K562 (cell line): Measurements from ENCODE around the gene NCOA3. TPM values are rescaled to one million over a fixed set of nuclear protein-coding genes. Genes with fewer than 3 reads are reported as not detected.

Experiments
- ATAC-seq: fragments of 200-7000 bp; cut with Tn5 transposase; 3 replicates; pipeline ENCODE4 v1.9.1; 2020; ENCODE audit warnings: moderate library complexity
- BruUV-seq: library from RNA; stranded (reverse); fragments of 400-500 nt; replicated peaks from 2 replicates; lab custom pipeline; 2021; lab: Mats Ljungman, UMichigan
- CTCF ChIA-PET: fragments of 300-600 bp; formaldehyde crosslinking; extraction: SDS; loops from one replicate; lab custom pipeline; 2021; ENCODE audit warnings: low intra/inter-chr PET ratio; lab: Yijun Ruan, JAX
- POLR2A ChIA-PET: fragments of 300-600, 350-650 bp; sonication (Branson Sonifier 250); formaldehyde crosslinking; extraction: SDS; loops from one replicate; lab custom pipeline; 2021; ENCODE audit warnings: antibody characterized with exemption, inconsistent platforms; lab: Yijun Ruan, JAX
- DNase-seq, 4 experiments: peaks; one replicate each; pipeline versions ENCODE4 v3.0.0 to v3.0.0-alpha.2; 2011 to 2018; ENCODE audit warnings: low spot score in 3 of 4, mixed read lengths in 3 of 4; ENCODE audit errors: extremely low read depth in 1 of 4
- FAIRE-seq: peaks from 2 replicates; lab custom pipeline; 2011; peaks lifted over from hg19 to GRCh38; lab: Jason Lieb, UNC
- H2AFZ ChIP-seq: 2 replicates; pipeline ENCODE4 v1.6.0; 2011; ENCODE audit warnings: low read depth, low read length, control low read depth, inconsistent platforms
- H3K27ac ChIP-seq: fragments of 200-600 bp; 3 replicates; pipeline ENCODE4 v1.8.0; 2011; ENCODE audit warnings: low read depth, mild to moderate bottlenecking, control low read depth, inconsistent platforms, low read length, moderate library complexity, mixed read lengths; ENCODE audit errors: extremely low read depth
- H3K27me3 ChIP-seq, 2 experiments: fragments of 300-600 bp in 1 of 2; 2 replicates in 1 of 2; 3 replicates in 1 of 2; pipeline versions ENCODE4 v1.6.0 to v1.8.0; 2011; ENCODE audit warnings: inconsistent platforms in 2 of 2, low read length in 2 of 2, mild to moderate bottlenecking in 1 of 2, mixed read lengths in 1 of 2, moderate library complexity in 1 of 2; ENCODE audit not compliant: control insufficient read depth in 2 of 2, insufficient read depth in 2 of 2
- H3K36me3 ChIP-seq: fragments of 300-600 bp; 3 replicates; pipeline ENCODE4 v1.8.0; 2011; ENCODE audit warnings: mild to moderate bottlenecking, low read length, inconsistent platforms; ENCODE audit not compliant: control insufficient read depth, insufficient read depth
- H3K4me1 ChIP-seq, 2 experiments: fragments of 200-600 bp in 1 of 2; replicated peaks in 1 of 2; 2 replicates in 1 of 2; 3 replicates in 1 of 2; pipeline versions ENCODE4 v1.5.1 to v1.8.0; 2011; ENCODE audit warnings: inconsistent platforms in 2 of 2, low read length in 2 of 2, mild to moderate bottlenecking in 1 of 2, mixed read lengths in 1 of 2, moderate library complexity in 1 of 2; ENCODE audit not compliant: control insufficient read depth in 2 of 2, insufficient read depth in 2 of 2
- H3K4me2 ChIP-seq: 2 replicates; pipeline ENCODE4 v1.6.1; 2011; ENCODE audit warnings: low read length, control low read depth, inconsistent platforms, mixed read lengths; ENCODE audit not compliant: insufficient read depth
- H3K4me3 ChIP-seq: fragments of 200-600 bp; sonication (generic), shearing (Covaris generic); 2 replicates; pipeline ENCODE4 v1.5.1; 2016; ENCODE audit warnings: control low read depth, inconsistent platforms
- H3K79me2 ChIP-seq: fragments of 200-600 bp; 3 replicates; pipeline ENCODE4 v1.8.0; 2011; ENCODE audit warnings: low read length, inconsistent platforms; ENCODE audit not compliant: control insufficient read depth, insufficient read depth
- H3K9ac ChIP-seq, 2 experiments: 2 replicates each; pipeline versions ENCODE4 v1.6.0 to v1.6.1; 2011; ENCODE audit warnings: low read depth in 2 of 2, low read length in 2 of 2, control low read depth in 1 of 2, inconsistent platforms in 1 of 2, mild to moderate bottlenecking in 1 of 2, mixed read lengths in 1 of 2; ENCODE audit not compliant: insufficient read depth in 1 of 2
- H3K9me1 ChIP-seq: one replicate; pipeline ENCODE4 v1.6.0; 2011; ENCODE audit warnings: inconsistent platforms, mild to moderate bottlenecking, low read length, moderate library complexity; ENCODE audit not compliant: control insufficient read depth, insufficient read depth
- H3K9me3 ChIP-seq: replicated peaks from 2 replicates; pipeline ENCODE4 v1.5.1; 2011; ENCODE audit warnings: low read depth, low read length, inconsistent platforms; ENCODE audit not compliant: control insufficient read depth, insufficient read depth
- H4K20me1 ChIP-seq: replicated peaks from 2 replicates; pipeline ENCODE4 v1.6.1; 2011; ENCODE audit warnings: low read length, inconsistent platforms, mixed read lengths; ENCODE audit not compliant: control insufficient read depth, insufficient read depth
- PATZ1 ChIP-seq: fragments of 250-450 bp; sonication (Bioruptor Pico); IDR thresholded peaks from 2 replicates; pipeline ENCODE4 v1.5.0; 2020; ENCODE audit warnings: mild to moderate bottlenecking, borderline replicate concordance
- PHF8 ChIP-seq: fragments of 200-600 bp; sonication (generic); IDR thresholded peaks from 2 replicates; pipeline ENCODE4 v1.6.1; 2012; ENCODE audit warnings: mixed run types, mild to moderate bottlenecking, inconsistent platforms, low read length, moderate library complexity, borderline replicate concordance
- PRMT5 ChIP-seq: sonication (generic); formaldehyde crosslinking; IDR thresholded peaks from 2 replicates; pipeline ENCODE4 v1.5.0; 2020; ENCODE audit warnings: missing genetic modification reagents
- RNF2 ChIP-seq: sonication (generic); IDR thresholded peaks from 2 replicates; pipeline ENCODE4 v1.6.1; 2016
- ZNF436 ChIP-seq: fragments of 250-450, 450-650 bp; sonication (Bioruptor Pico); formaldehyde crosslinking; IDR thresholded peaks from 2 replicates; pipeline ENCODE4 v1.7.0; 2020; ENCODE audit warnings: mild to moderate bottlenecking
- WGBS: fragments of 100-300 bp; shearing (Covaris generic); methylation state at CpG from one replicate; pipeline ENCODE4 v1.1.6; 2016; ENCODE audit warnings: low coverage, mixed read lengths; ENCODE audit not compliant: insufficient coverage; ENCODE audit errors: missing lambda C conversion rate; 5-methylcytosine and 5-hydroxymethylcytosine counted together
- in situ Hi-C: fragments of 300-500 bp; cut with MboI; formaldehyde crosslinking; loops from 4 replicates; pipeline ENCODE4 v1.15.0; 2018; ENCODE audit warnings: inconsistent platforms, mixed read lengths
- intact Hi-C: fragments of 100-400 bp; cut with micrococcal nuclease; formaldehyde crosslinking; loops from 2 replicates; pipeline ENCODE4 v1.14.2; 2022
- polyA plus RNA-seq, 8 experiments: library from polyadenylated mRNA; depleted of rRNA in 4 of 8; stranded (reverse) in 5 of 8; unstranded in 3 of 8; fragments of >200 nt; fragmentation: Nextera tagmentation in 2 of 8; fragmentation: Illumina TruSeq in 1 of 8; extraction: Ambion mirVana in 2 of 8; extraction: Trizol in 1 of 8; gene quantifications; 2 replicates each; pipeline versions ENCODE4 v1.2.1 to v1.2.3, GENCODE V29; 2011 to 2014; ENCODE audit warnings: inconsistent platforms in 1 of 8, missing spikeins in 1 of 8
- total RNA-seq, 7 experiments: library from RNA; depleted of rRNA in 6 of 7; stranded (reverse); fragments of >200 nt in 6 of 7; fragmentation: Illumina TruSeq in 2 of 7; extraction: Trizol in 2 of 7; gene quantifications; 2 replicates each; pipeline versions ENCODE4 v1.2.1 to v1.2.3, GENCODE V29; 2011 to 2021; ENCODE audit warnings: low replicate concordance in 1 of 7

The NCOA3 gene
- total and polyA plus RNA-seq, 9 of the 15 experiments (the other 6 are each of a cell fraction or from before 2014, with no cell fraction given): 3.2 to 24.3 (median 14.4) TPM

- no peak overlapping the region for H3K4me3 ChIP-seq
- no TSS peak for BruUV-seq
- ChIA-PET CTCF (no interaction called here), POLR2A (no interaction called here)
- H3K4me2 ChIP-seq: no peak overlapping the region
- no peak overlapping the region for H3K9ac ChIP-seq
- no peak for FAIRE-seq
- peaks cover 0 to 7% of the 10 kb centered on the region in 2 experiments; a peak in 2 of 5 replicates for H3K4me1 ChIP-seq
- H3K36me3 ChIP-seq: no peaks in the 10 kb centered on the region
- DNase-seq: no peak
- peaks cover 43% of the 10 kb centered on the region; the same call in 2 of the 3 replicates for H3K79me2 ChIP-seq
- no peaks in the 10 kb centered on the region for H3K9me1 ChIP-seq
- H4K20me1 ChIP-seq: no peaks in the 10 kb centered on the region; the same call in 1 of the 2 replicates
- in situ Hi-C loops: no loop called here
- 88% methylated on average over 2 of the region's 2 CpGs for WGBS
- H2AFZ ChIP-seq: no peak overlapping the region
- no peak overlapping the region for H3K27ac ChIP-seq
- H3K9me3 ChIP-seq: no peaks in the 10 kb centered on the region
- no peak for TF ChIP-seq ZNF436 (CRISPR knock-in tag)
- TF ChIP-seq RNF2: no peak
- no peak for TF ChIP-seq PHF8
- TF ChIP-seq PATZ1 (CRISPR knock-in tag): no peak
- TF ChIP-seq PRMT5 (CRISPR knock-in tag): no peak
- TF ChIP-seq, all 486 proteins: peak for 0
- intact Hi-C loops: no loop called here
- no peaks in the 10 kb centered on the region for H3K27me3 ChIP-seq
- ATAC-seq: no peak
Measured at GRCh38 chr20:47529840-47530239, 28.2 kb downstream of the NCOA3 start.
